Measurements from ENCODE around the gene DOK7.

The DOK7 gene

GRCh38 chr4:3450643-3451042 lies 12.5 kb upstream of the DOK7 start:
- TF ChIP-seq CTCF (IDR thresholded peaks at IDR 0.05), result no peak

- TF ChIP-seq CTCF (IDR thresholded peaks at IDR 0.05), result no peak
Observed at GRCh38 chr4:3451956-3452355, 11.2 kb upstream of the DOK7 start.

GRCh38 chr4:3452376-3452775 lies 10.7 kb upstream of the DOK7 start:
- TF ChIP-seq CTCF (IDR thresholded peaks at IDR 0.05), result no peak; the same call in 1 of the 2 replicates

- TF ChIP-seq CTCF (IDR thresholded peaks at IDR 0.05), result no peak
Observed at GRCh38 chr4:3458371-3458770, 4.7 kb upstream of the DOK7 start.

- TF ChIP-seq CTCF (IDR thresholded peaks at IDR 0.05), result no peak
Observed at GRCh38 chr4:3460926-3461325, 2.2 kb upstream of the DOK7 start.

GRCh38 chr4:3461515-3462291 lies 1.4 kb upstream of the DOK7 start:
- TF ChIP-seq CTCF (IDR thresholded peaks at IDR 0.05), result no peak

- no peak for TF ChIP-seq CTCF (IDR thresholded peaks at IDR 0.05)
Observed at GRCh38 chr4:3462321-3462789, 751 bp upstream of the DOK7 start.

Measured in LNCAP (cell line).